Measurements from ENCODE around the gene MMP25. TPM values are rescaled to one million over a fixed set of nuclear protein-coding genes. Genes with fewer than 3 reads are reported as not detected.
A peak's percentile ranks its signal among the peaks of the same experiment; 100 is the strongest.

Gene MMP25
- total and polyA plus RNA-seq, 9 of the 15 experiments (the other 6 are each of a cell fraction or from before 2014, with no cell fraction given): 0.03 to 0.04 TPM; not detected in 7

- no peak for DNase-seq (ENCODE audit: extremely low read depth in 1 of 4, low spot score in 3 of 4)
- Histone ChIP-seq H4K20me1 (replicated peaks; ENCODE audit: control insufficient read depth, insufficient read depth, low read length) (peaks cover 11% of the 10 kb centered on the region), H3K9me3 (replicated peaks; ENCODE audit: control insufficient read depth, insufficient read depth, low read depth, low read length) (no peaks in the 10 kb centered on the region), H3K9ac (ENCODE audit: insufficient read depth in 1 of 2, low read depth in 2 of 2, low read length in 2 of 2) (peak overlapping the region in 1 of 2 experiments; percentile 71; a peak in 2 of 4 replicates), H3K79me2 (ENCODE audit: control insufficient read depth, insufficient read depth, low read length) (no peaks in the 10 kb centered on the region), H3K4me1 (replicated peaks in 1 of 2; ENCODE audit: control insufficient read depth in 2 of 2, insufficient read depth in 2 of 2, low read length in 2 of 2) (peaks cover 0 to 21% of the 10 kb centered on the region in 2 experiments; a peak in 4 of 5 replicates), H2AFZ (ENCODE audit: low read depth, low read length) (no peak overlapping the region), H3K4me3 (no peak overlapping the region), H3K27ac (ENCODE audit: extremely low read depth, low read depth, low read length) (no peak overlapping the region), H3K36me3 (ENCODE audit: control insufficient read depth, insufficient read depth, low read length) (no peaks in the 10 kb centered on the region), H3K9me1 (ENCODE audit: control insufficient read depth, insufficient read depth, low read length) (no peaks in the 10 kb centered on the region), H3K4me2 (ENCODE audit: insufficient read depth, low read length) (no peak overlapping the region), H3K27me3 (ENCODE audit: control insufficient read depth in 2 of 2, insufficient read depth in 2 of 2, low read length in 2 of 2) (peaks cover 56 to 78% of the 10 kb centered on the region in 2 experiments)
- BruUV-seq (replicated peaks): no TSS peak
- ChIA-PET CTCF (ENCODE audit: low intra/inter-chr PET ratio) (no interaction called here), POLR2A (interaction anchor here (1.1 to 1.2 kb wide), 2 partner anchors 11 to 15 kb away, joined by 4 to 7 read pairs; no protein-coding TSS in a partner anchor)
- in situ Hi-C loops (cut with MboI): no loop called here
- no peak for ATAC-seq
- TF ChIP-seq ARNT (IDR thresholded peaks at IDR 0.05) (no peak), ZNF263 (CRISPR knock-in tag; IDR thresholded peaks at IDR 0.05; ENCODE audit: borderline replicate concordance) (0 out of 2 replicates have a peak, but pooled peaks have one; percentile 19), ZBTB7A (IDR thresholded peaks at IDR 0.05; ENCODE audit: borderline replicate concordance, control insufficient read depth, low read depth, low read length) (0 out of 2 replicates have a peak, but pooled peaks have one; percentile 24)
- 3% methylated on average over 15 of the region's 40 CpGs for WGBS (ENCODE audit: insufficient coverage, low coverage, missing lambda C conversion rate)
- FAIRE-seq: no peak
- intact Hi-C loops (cut with micrococcal nuclease): no loop called here
Observed at GRCh38 chr16:3035972-3036725, 10.2 kb upstream of the MMP25 start.

- no TSS peak for BruUV-seq (replicated peaks)
- intact Hi-C loops (cut with micrococcal nuclease): no loop called here
- H2AFZ ChIP-seq (ENCODE audit: low read depth, low read length): no peak within 1 kb of the TSS
Observed at GRCh38 chr16:3036726-3037315, 9.5 kb upstream of the MMP25 start, which contains the start of gene BICDL2. Gene BICDL2 (minus strand): TSS chr16:3036944. CDS start chr16:3035496, 1,448 bp downstream.

More at GRCh38 chr16:3036726-3037315, 9.5 kb upstream of the MMP25 start, which contains the start of gene BICDL2:
- Histone ChIP-seq H3K36me3 (ENCODE audit: control insufficient read depth, insufficient read depth, low read length) (no peaks in the 10 kb centered on the region), H3K79me2 (ENCODE audit: control insufficient read depth, insufficient read depth, low read length) (no peaks in the 10 kb centered on the region), H3K27ac (ENCODE audit: extremely low read depth, low read depth, low read length) (no peak within 1 kb of the TSS), H3K4me3 (no peak within 1 kb of the TSS), H3K4me1 (replicated peaks in 1 of 2; ENCODE audit: control insufficient read depth in 2 of 2, insufficient read depth in 2 of 2, low read length in 2 of 2) (peaks cover 0 to 16% of the 10 kb centered on the region in 2 experiments; a peak in 3 of 5 replicates), H3K4me2 (ENCODE audit: insufficient read depth, low read length) (no peak within 1 kb of the TSS), H3K9me1 (ENCODE audit: control insufficient read depth, insufficient read depth, low read length) (no peaks in the 10 kb centered on the region), H3K9ac (ENCODE audit: insufficient read depth in 1 of 2, low read depth in 2 of 2, low read length in 2 of 2) (peak within 1 kb of the TSS in 1 of 2 experiments; percentile 71; a peak in 2 of 4 replicates), H3K27me3 (ENCODE audit: control insufficient read depth in 2 of 2, insufficient read depth in 2 of 2, low read length in 2 of 2) (peaks cover 58 to 77% of the 10 kb centered on the region in 2 experiments), H3K9me3 (replicated peaks; ENCODE audit: control insufficient read depth, insufficient read depth, low read depth, low read length) (no peaks in the 10 kb centered on the region), H4K20me1 (replicated peaks; ENCODE audit: control insufficient read depth, insufficient read depth, low read length) (peaks cover 8% of the 10 kb centered on the region)
- DNase-seq (ENCODE audit: extremely low read depth in 1 of 4, low spot score in 3 of 4) (peak in 1 of 4 experiments; percentile 16), FAIRE-seq (no peak), ATAC-seq (no peak)
- in situ Hi-C loops (cut with MboI): no loop called here
- ChIA-PET CTCF (ENCODE audit: low intra/inter-chr PET ratio) (no interaction called here), POLR2A (no interaction called here)
- 3% methylated on average over 13 of the region's 44 CpGs for WGBS (ENCODE audit: insufficient coverage, low coverage, missing lambda C conversion rate)
- no peak for TF ChIP-seq EWSR1 (IDR thresholded peaks at IDR 0.05; ENCODE audit: borderline replicate concordance, low read depth, partially characterized antibody)
- TF ChIP-seq EZH2 (IDR thresholded peaks at IDR 0.05; ENCODE audit: borderline replicate concordance, low read depth, low read length): peak; percentile 90; the same call in 1 of the 2 replicates

Data from K562 (cell line).